GM20000 (cell line): ENCODE measurements around the gene DES.
A peak's percentile ranks its signal among the peaks of the same experiment; 100 is the strongest.

Experiments
- DNase-seq: peaks from one replicate; pipeline ENCODE4 v3.0.0; 2012; ENCODE audit warnings: low spot score
- CTCF ChIP-seq: IDR thresholded peaks from 2 replicates; pipeline ENCODE4 v1.5.1; 2012; ENCODE audit warnings: mild to moderate bottlenecking, control low read depth; ENCODE audit errors: extremely low read depth, missing control alignments

Gene DES

GRCh38 chr2:219475278-219475677, 57.1 kb downstream of the DES start:
- no peak for TF ChIP-seq CTCF
- no peak for DNase-seq

- peak; percentile 72 for TF ChIP-seq CTCF
- peak; percentile 80 for DNase-seq
Observed at GRCh38 chr2:219475697-219476651, 57.8 kb downstream of the DES start.
